Osteoblast (primary cell): ENCODE measurements around the gene TAS2R1. TPM values are rescaled to one million over a fixed set of nuclear protein-coding genes. Genes with fewer than 3 reads are reported as not detected.

ENCODE experiments used
- DNase-seq: peaks from one replicate; pipeline ENCODE4 v3.0.0; 2011; ENCODE audit warnings: low spot score, mixed read lengths; ENCODE audit not compliant: insufficient read length; ENCODE audit errors: missing footprints
- H2AFZ ChIP-seq: 2 replicates; pipeline ENCODE4 v1.6.0; 2011; ENCODE audit warnings: mild to moderate bottlenecking, low read length
- H3K27ac ChIP-seq: 2 replicates; pipeline ENCODE4 v1.5.1; 2011; ENCODE audit warnings: mild to moderate bottlenecking, low read depth, low read length, moderate library complexity
- H3K27me3 ChIP-seq: 2 replicates; pipeline ENCODE4 v1.6.0; 2012; ENCODE audit warnings: mild to moderate bottlenecking, control low read depth, inconsistent platforms, low read length, moderate library complexity; ENCODE audit not compliant: insufficient read depth
- H3K36me3 ChIP-seq: 2 replicates; pipeline ENCODE4 v1.5.1; 2011; ENCODE audit warnings: mild to moderate bottlenecking, low read length, control low read depth, moderate library complexity; ENCODE audit not compliant: insufficient read depth
- H3K4me1 ChIP-seq: 2 replicates; pipeline ENCODE4 v1.5.1; 2011; ENCODE audit warnings: mild to moderate bottlenecking, low read length, control low read depth, moderate library complexity; ENCODE audit not compliant: insufficient read depth
- H3K4me2 ChIP-seq: 2 replicates; pipeline ENCODE4 v1.6.0; 2011; ENCODE audit warnings: mild to moderate bottlenecking, low read length; ENCODE audit not compliant: insufficient read depth
- H3K4me3 ChIP-seq: fragments of 200-600 bp; sonication (generic); 3 replicates; pipeline ENCODE4 v1.5.1; 2012; ENCODE audit warnings: mild to moderate bottlenecking, low read length, inconsistent platforms; ENCODE audit not compliant: insufficient read depth
- H3K79me2 ChIP-seq: 2 replicates; pipeline ENCODE4 v1.6.0; 2012; ENCODE audit warnings: mild to moderate bottlenecking, low read length, control low read depth, inconsistent platforms; ENCODE audit not compliant: insufficient read depth
- H3K9me3 ChIP-seq: 2 replicates; pipeline ENCODE4 v1.5.1; 2011; ENCODE audit warnings: low read depth, low read length, control low read depth
- H4K20me1 ChIP-seq: 2 replicates; pipeline ENCODE4 v1.6.0; 2012; ENCODE audit warnings: mild to moderate bottlenecking, low read length, control low read depth; ENCODE audit not compliant: insufficient read depth
- CTCF ChIP-seq: IDR thresholded peaks from 2 replicates; pipeline ENCODE4 v1.5.1; 2011; ENCODE audit warnings: mild to moderate bottlenecking, low read depth, low read length, moderate library complexity; ENCODE audit errors: extremely low read depth
- total RNA-seq: library from RNA; depleted of rRNA; stranded (reverse); fragments of >200 nt; gene quantifications from 2 replicates; pipeline ENCODE4 v1.2.3, GENCODE V29; 2012

Gene TAS2R1
- total RNA-seq, 1 donor, result not detected

- Histone ChIP-seq H2AFZ (no peak overlapping the region), H3K4me3 (no peak overlapping the region), H3K79me2 (no peaks in the 10 kb centered on the region), H3K9me3 (no peaks in the 10 kb centered on the region), H3K4me2 (no peak overlapping the region), H3K27ac (no peak overlapping the region), H3K36me3 (no peaks in the 10 kb centered on the region), H3K4me1 (peaks cover 2% of the 10 kb centered on the region), H3K27me3 (peaks cover 38% of the 10 kb centered on the region), H4K20me1 (no peaks in the 10 kb centered on the region)
- TF ChIP-seq CTCF, result no peak
- no peak for DNase-seq
Measured at GRCh38 chr5:9594913-9595312, 35.2 kb downstream of the TAS2R1 start.

- Histone ChIP-seq H3K4me2 (no peak overlapping the region), H3K9me3 (no peaks in the 10 kb centered on the region), H3K36me3 (no peaks in the 10 kb centered on the region), H3K27ac (no peak overlapping the region), H2AFZ (no peak overlapping the region), H3K27me3 (peaks cover 4% of the 10 kb centered on the region), H4K20me1 (no peaks in the 10 kb centered on the region), H3K79me2 (no peaks in the 10 kb centered on the region), H3K4me3 (no peak overlapping the region), H3K4me1 (no peaks in the 10 kb centered on the region)
- no peak for DNase-seq
- no peak for TF ChIP-seq CTCF
Measured at GRCh38 chr5:9589049-9589835, 40.9 kb downstream of the TAS2R1 start.

- no peaks in the 10 kb centered on the region for H3K79me2 ChIP-seq
- no peak overlapping the region for H3K4me2 ChIP-seq
- H4K20me1 ChIP-seq, result no peaks in the 10 kb centered on the region
- H2AFZ ChIP-seq, result no peak overlapping the region
- no peak overlapping the region for H3K27ac ChIP-seq
- H3K9me3 ChIP-seq, result no peaks in the 10 kb centered on the region
- peaks cover 4% of the 10 kb centered on the region for H3K27me3 ChIP-seq
- H3K4me3 ChIP-seq, result no peak overlapping the region
- no peak for TF ChIP-seq CTCF
- H3K4me1 ChIP-seq, result no peaks in the 10 kb centered on the region
- DNase-seq, result no peak
- no peaks in the 10 kb centered on the region for H3K36me3 ChIP-seq
Measured at GRCh38 chr5:9588254-9588653, 41.9 kb downstream of the TAS2R1 start.

- H4K20me1 ChIP-seq, result no peaks in the 10 kb centered on the region
- H3K79me2 ChIP-seq, result no peaks in the 10 kb centered on the region
- no peak overlapping the region for H3K27ac ChIP-seq
- no peak overlapping the region for H2AFZ ChIP-seq
- H3K4me1 ChIP-seq, result no peaks in the 10 kb centered on the region
- DNase-seq, result no peak
- no peaks in the 10 kb centered on the region for H3K36me3 ChIP-seq
- TF ChIP-seq CTCF, result no peak
- H3K9me3 ChIP-seq, result no peaks in the 10 kb centered on the region
- no peak overlapping the region for H3K4me2 ChIP-seq
- no peaks in the 10 kb centered on the region for H3K27me3 ChIP-seq
- H3K4me3 ChIP-seq, result no peak overlapping the region
Measured at GRCh38 chr5:9587135-9587534, 43.0 kb downstream of the TAS2R1 start.
